ENCODE measurements around the gene EMX1.

Gene EMX1

DNA sequence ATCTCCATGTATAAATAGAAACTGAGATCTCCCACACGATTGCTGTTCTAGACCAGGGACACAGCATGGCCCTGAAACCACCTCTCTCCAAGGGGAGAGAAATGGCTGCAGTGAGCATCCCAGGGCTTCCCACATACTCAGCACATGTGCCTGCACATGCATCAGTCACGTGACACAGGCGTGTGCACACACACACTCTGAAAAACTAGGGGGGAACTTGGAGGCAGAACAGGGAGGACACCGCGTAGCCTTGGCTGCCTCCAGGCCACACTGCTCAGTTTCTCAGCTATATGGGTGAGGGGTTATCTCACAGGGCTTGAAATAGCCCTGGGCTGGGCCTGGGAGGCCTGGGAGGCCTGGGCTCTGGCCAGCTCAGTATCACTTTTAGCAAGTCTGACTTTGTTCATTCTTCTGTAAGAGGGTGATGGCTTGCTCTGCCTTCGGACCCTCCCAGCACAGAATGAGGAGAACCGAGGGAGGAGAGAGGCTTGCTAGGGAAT, 66.9 kb downstream of the EMX1 start:
- no peak for DNase-seq

Data from cortex of kidney (tissue), 1 donor.